22Rv1 (cell line): Measurements from ENCODE around the gene POLR2H.

Experiments
- CTCF ChIP-seq: fragments of 450-650 bp; IDR thresholded peaks from 2 replicates; pipeline ENCODE4 v1.5.1; 2017; ENCODE audit warnings: mild to moderate bottlenecking
- ZFX ChIP-seq: fragments of 450-650 bp; IDR thresholded peaks from 2 replicates; pipeline ENCODE4 v1.6.1; 2017; ENCODE audit warnings: antibody characterized with exemption, borderline replicate concordance

- TF ChIP-seq CTCF, result no peak
- no peak for TF ChIP-seq ZFX
Observed at GRCh38 chr3:184314700-184315542, 46.6 kb upstream of the POLR2H start.
